HEK293 (cell line): ENCODE measurements around the gene DLG3.

Experiments
- BCL11A ChIP-seq: fragments of 450-650 bp; formaldehyde crosslinking; IDR thresholded peaks from 2 replicates; pipeline ENCODE4 v1.5.1; 2016; ENCODE audit warnings: low read depth, missing biosample characterization, missing genetic modification characterization
- HOXA7 ChIP-seq: sonication (generic); formaldehyde crosslinking; IDR thresholded peaks from 2 replicates; pipeline ENCODE4 v1.8.1; 2022; ENCODE audit warnings: missing genetic modification reagents, borderline replicate concordance
- IKZF3 ChIP-seq: fragments of 450-650 bp; IDR thresholded peaks from 2 replicates; pipeline ENCODE4 v1.5.0; 2018; ENCODE audit warnings: missing biosample characterization, mild to moderate bottlenecking, missing genetic modification characterization, moderate library complexity
- KLF10 ChIP-seq: fragments of 450-650 bp; IDR thresholded peaks from 2 replicates; pipeline ENCODE4 v1.5.1; 2018; ENCODE audit warnings: missing biosample characterization, mild to moderate bottlenecking, missing genetic modification characterization
- SCRT2 ChIP-seq: fragments of 450-650 bp; formaldehyde crosslinking; IDR thresholded peaks from 2 replicates; pipeline ENCODE4 v1.5.1; 2016; ENCODE audit warnings: missing biosample characterization, missing genetic modification characterization
- SP2 ChIP-seq: fragments of 450-650 bp; formaldehyde crosslinking; IDR thresholded peaks from 2 replicates; pipeline ENCODE4 v1.5.1; 2016; ENCODE audit warnings: missing biosample characterization, missing genetic modification characterization
- SP3 ChIP-seq: fragments of 450-650 bp; formaldehyde crosslinking; IDR thresholded peaks from 2 replicates; pipeline ENCODE4 v1.5.1; 2016; ENCODE audit warnings: missing biosample characterization, missing genetic modification characterization
- SP7 ChIP-seq: fragments of 450-650 bp; formaldehyde crosslinking; IDR thresholded peaks from 2 replicates; pipeline ENCODE4 v1.5.1; 2016; ENCODE audit warnings: missing biosample characterization, missing genetic modification characterization
- YY1 ChIP-seq: fragments of 450-650 bp; formaldehyde crosslinking; IDR thresholded peaks from 2 replicates; pipeline ENCODE4 v1.5.1; 2018; ENCODE audit warnings: missing biosample characterization, missing genetic modification characterization
- ZFHX2 ChIP-seq: fragments of 450-650 bp; formaldehyde crosslinking; conservative IDR thresholded peaks from 2 replicates; pipeline ENCODE4 v1.5.1; 2016; ENCODE audit warnings: missing biosample characterization, missing genetic modification characterization
- ZIC2 ChIP-seq: fragments of 450-650 bp; formaldehyde crosslinking; IDR thresholded peaks from 2 replicates; pipeline ENCODE4 v1.5.1; 2016; ENCODE audit warnings: missing biosample characterization, missing genetic modification characterization
- ZNF214 ChIP-seq: fragments of 450-650 bp; formaldehyde crosslinking; IDR thresholded peaks from 2 replicates; pipeline ENCODE4 v1.5.1; 2017; ENCODE audit warnings: missing biosample characterization, mild to moderate bottlenecking, missing genetic modification characterization, borderline replicate concordance
- ZNF341 ChIP-seq: fragments of 450-650 bp; formaldehyde crosslinking; IDR thresholded peaks from 2 replicates; pipeline ENCODE4; 2016; ENCODE audit warnings: low read depth, missing biosample characterization, missing genetic modification characterization
- ZNF354C ChIP-seq: fragments of 450-650 bp; formaldehyde crosslinking; IDR thresholded peaks from 2 replicates; pipeline ENCODE4 v1.5.1; 2016; ENCODE audit warnings: missing biosample characterization, missing genetic modification characterization, low read depth, borderline replicate concordance
- ZNF366 ChIP-seq: fragments of 450-650 bp; formaldehyde crosslinking; conservative IDR thresholded peaks from 2 replicates; pipeline ENCODE4 v1.5.1; 2016; ENCODE audit warnings: missing biosample characterization, missing genetic modification characterization
- ZNF514 ChIP-seq: fragments of 450-650 bp; formaldehyde crosslinking; IDR thresholded peaks from 2 replicates; pipeline ENCODE4 v1.5.1; 2016; ENCODE audit warnings: missing biosample characterization, missing genetic modification characterization
- ZNF549 ChIP-seq: fragments of 450-650 bp; IDR thresholded peaks from 2 replicates; pipeline ENCODE4 v1.5.1; 2018; ENCODE audit warnings: missing biosample characterization, missing genetic modification characterization, mild to moderate bottlenecking, inconsistent platforms, moderate library complexity
- ZNF629 ChIP-seq: fragments of 450-650 bp; formaldehyde crosslinking; IDR thresholded peaks from 2 replicates; pipeline ENCODE4 v1.5.1; 2017; ENCODE audit warnings: missing biosample characterization, missing genetic modification characterization
- ZNF660 ChIP-seq: fragments of 450-650 bp; IDR thresholded peaks from 2 replicates; pipeline ENCODE4 v1.5.1; 2018; ENCODE audit warnings: missing biosample characterization, mild to moderate bottlenecking, missing genetic modification characterization
- ZNF670 ChIP-seq: fragments of 450-650 bp; formaldehyde crosslinking; IDR thresholded peaks from 2 replicates; pipeline ENCODE4 v1.5.1; 2016; ENCODE audit warnings: missing biosample characterization, missing genetic modification characterization, low read depth
- ZNF76 ChIP-seq: fragments of 450-650 bp; formaldehyde crosslinking; IDR thresholded peaks from 2 replicates; pipeline ENCODE4; 2016; ENCODE audit warnings: low read depth, missing biosample characterization, missing genetic modification characterization, borderline replicate concordance
- ZNF830 ChIP-seq: fragments of 450-650 bp; IDR thresholded peaks from 2 replicates; pipeline ENCODE4 v1.5.0; 2018; ENCODE audit warnings: missing biosample characterization, missing genetic modification characterization, low read depth, mild to moderate bottlenecking, moderate library complexity
- ZXDB ChIP-seq: fragments of 450-650 bp; formaldehyde crosslinking; IDR thresholded peaks from 2 replicates; pipeline ENCODE4 v1.5.1; 2016; ENCODE audit warnings: missing biosample characterization, missing genetic modification characterization
- TF ChIP-seq, protein P1 (sequence below): fragments of 450-650 bp; formaldehyde crosslinking; IDR thresholded peaks from 2 replicates; pipeline ENCODE4 v1.5.1; 2016; ENCODE audit warnings: missing biosample characterization, missing genetic modification characterization, borderline replicate concordance
- TF ChIP-seq, protein P2 (sequence below): fragments of 450-650 bp; formaldehyde crosslinking; IDR thresholded peaks from 2 replicates; pipeline ENCODE4 v1.5.1; 2017; ENCODE audit warnings: missing biosample characterization, missing genetic modification characterization
- TF ChIP-seq, protein P3 (sequence below): fragments of 450-650 bp; formaldehyde crosslinking; IDR thresholded peaks from 2 replicates; pipeline ENCODE4 v1.5.1; 2016; ENCODE audit warnings: missing biosample characterization, missing genetic modification characterization
- TF ChIP-seq, protein P4 (sequence below): fragments of 450-650 bp; formaldehyde crosslinking; IDR thresholded peaks from 2 replicates; pipeline ENCODE4 v1.5.1; 2016; ENCODE audit warnings: missing biosample characterization, missing genetic modification characterization

The DLG3 gene

DNA sequence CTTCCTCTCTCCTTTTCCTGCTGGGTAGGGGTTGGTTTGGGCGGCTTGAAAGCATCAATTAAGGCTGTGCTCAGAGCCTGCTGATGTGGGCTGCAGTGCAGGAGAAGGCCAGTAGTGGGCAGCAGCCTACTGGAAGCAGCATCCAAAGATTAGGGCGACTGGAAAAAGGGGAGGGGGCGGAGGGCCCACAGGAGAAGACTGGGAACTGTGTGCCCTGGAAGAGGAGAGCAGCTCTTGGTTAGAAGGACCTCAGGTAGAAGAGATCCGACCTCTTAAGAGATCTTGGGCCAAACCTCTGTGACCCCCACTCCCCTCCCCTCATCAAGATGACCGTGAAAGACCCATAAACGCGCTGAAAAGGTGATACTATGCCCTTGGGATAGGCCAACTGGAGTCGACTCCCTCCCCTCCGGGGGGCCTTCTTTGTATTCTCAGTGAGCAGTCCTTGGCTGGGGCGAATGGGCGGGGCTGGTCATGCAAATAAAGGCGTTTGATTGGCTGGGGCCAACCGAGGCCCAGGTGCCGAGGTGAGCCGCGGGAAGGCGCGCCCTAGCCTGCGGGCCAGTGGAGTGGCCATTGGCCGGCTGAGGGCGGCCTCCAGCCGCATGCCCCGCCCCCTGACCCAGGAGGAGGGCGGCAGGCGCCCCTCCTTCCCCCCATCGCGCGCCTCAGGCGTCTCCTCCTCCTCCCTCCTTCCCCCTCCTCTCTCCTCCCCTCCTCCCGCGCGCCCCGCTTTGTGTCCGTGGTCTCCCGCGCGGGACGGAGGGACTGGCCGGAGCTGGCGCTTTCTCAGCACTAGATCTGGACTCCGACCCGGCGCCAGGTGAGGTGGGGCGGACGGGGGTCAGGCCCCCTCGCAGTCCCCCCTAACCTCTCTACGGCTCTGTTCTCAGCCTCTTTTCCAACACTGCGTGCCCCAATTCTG is 10.1 kb downstream of the DLG3 start (continued):
- TF ChIP-seq, protein P1, sequence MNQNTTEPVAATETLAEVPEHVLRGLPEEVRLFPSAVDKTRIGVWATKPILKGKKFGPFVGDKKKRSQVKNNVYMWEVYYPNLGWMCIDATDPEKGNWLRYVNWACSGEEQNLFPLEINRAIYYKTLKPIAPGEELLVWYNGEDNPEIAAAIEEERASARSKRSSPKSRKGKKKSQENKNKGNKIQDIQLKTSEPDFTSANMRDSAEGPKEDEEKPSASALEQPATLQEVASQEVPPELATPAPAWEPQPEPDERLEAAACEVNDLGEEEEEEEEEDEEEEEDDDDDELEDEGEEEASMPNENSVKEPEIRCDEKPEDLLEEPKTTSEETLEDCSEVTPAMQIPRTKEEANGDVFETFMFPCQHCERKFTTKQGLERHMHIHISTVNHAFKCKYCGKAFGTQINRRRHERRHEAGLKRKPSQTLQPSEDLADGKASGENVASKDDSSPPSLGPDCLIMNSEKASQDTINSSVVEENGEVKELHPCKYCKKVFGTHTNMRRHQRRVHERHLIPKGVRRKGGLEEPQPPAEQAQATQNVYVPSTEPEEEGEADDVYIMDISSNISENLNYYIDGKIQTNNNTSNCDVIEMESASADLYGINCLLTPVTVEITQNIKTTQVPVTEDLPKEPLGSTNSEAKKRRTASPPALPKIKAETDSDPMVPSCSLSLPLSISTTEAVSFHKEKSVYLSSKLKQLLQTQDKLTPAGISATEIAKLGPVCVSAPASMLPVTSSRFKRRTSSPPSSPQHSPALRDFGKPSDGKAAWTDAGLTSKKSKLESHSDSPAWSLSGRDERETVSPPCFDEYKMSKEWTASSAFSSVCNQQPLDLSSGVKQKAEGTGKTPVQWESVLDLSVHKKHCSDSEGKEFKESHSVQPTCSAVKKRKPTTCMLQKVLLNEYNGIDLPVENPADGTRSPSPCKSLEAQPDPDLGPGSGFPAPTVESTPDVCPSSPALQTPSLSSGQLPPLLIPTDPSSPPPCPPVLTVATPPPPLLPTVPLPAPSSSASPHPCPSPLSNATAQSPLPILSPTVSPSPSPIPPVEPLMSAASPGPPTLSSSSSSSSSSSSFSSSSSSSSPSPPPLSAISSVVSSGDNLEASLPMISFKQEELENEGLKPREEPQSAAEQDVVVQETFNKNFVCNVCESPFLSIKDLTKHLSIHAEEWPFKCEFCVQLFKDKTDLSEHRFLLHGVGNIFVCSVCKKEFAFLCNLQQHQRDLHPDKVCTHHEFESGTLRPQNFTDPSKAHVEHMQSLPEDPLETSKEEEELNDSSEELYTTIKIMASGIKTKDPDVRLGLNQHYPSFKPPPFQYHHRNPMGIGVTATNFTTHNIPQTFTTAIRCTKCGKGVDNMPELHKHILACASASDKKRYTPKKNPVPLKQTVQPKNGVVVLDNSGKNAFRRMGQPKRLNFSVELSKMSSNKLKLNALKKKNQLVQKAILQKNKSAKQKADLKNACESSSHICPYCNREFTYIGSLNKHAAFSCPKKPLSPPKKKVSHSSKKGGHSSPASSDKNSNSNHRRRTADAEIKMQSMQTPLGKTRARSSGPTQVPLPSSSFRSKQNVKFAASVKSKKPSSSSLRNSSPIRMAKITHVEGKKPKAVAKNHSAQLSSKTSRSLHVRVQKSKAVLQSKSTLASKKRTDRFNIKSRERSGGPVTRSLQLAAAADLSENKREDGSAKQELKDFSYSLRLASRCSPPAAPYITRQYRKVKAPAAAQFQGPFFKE = no peak
- TF ChIP-seq ZNF354C (tag by site-specific recombination) (no peak), ZNF660 (tag by site-specific recombination) (peak; percentile 47; the same call in 1 of the 2 replicates), ZNF366 (tag by site-specific recombination) (peak; percentile 92), ZNF76 (tag by site-specific recombination) (peak; percentile 13; the same call in 1 of the 2 replicates), ZNF214 (tag by site-specific recombination) (no peak), ZNF341 (peak; percentile 34), YY1 (tag by site-specific recombination) (no peak), KLF10 (0 out of 2 replicates have a peak, but pooled peaks have one; percentile 72), SP7 (tag by site-specific recombination) (peak; percentile 46), HOXA7 (no peak), SP3 (peak; percentile 85), ZIC2 (tag by site-specific recombination) (peak; percentile 40), ZFHX2 (tag by site-specific recombination) (peak; percentile 31; the same call in 1 of the 2 replicates), ZNF549 (tag by site-specific recombination) (no peak), ZNF514 (tag by site-specific recombination) (no peak), ZNF670 (tag by site-specific recombination) (no peak), SP2 (tag by site-specific recombination) (peak; percentile 95), IKZF3 (tag by site-specific recombination) (peak; percentile 98), ZNF830 (tag by site-specific recombination) (no peak), SCRT2 (tag by site-specific recombination) (no peak), ZNF629 (peak; percentile 28; the same call in 1 of the 2 replicates), BCL11A (peak; percentile 73), ZXDB (tag by site-specific recombination) (peak; percentile 55)
- TF ChIP-seq, protein P2, sequence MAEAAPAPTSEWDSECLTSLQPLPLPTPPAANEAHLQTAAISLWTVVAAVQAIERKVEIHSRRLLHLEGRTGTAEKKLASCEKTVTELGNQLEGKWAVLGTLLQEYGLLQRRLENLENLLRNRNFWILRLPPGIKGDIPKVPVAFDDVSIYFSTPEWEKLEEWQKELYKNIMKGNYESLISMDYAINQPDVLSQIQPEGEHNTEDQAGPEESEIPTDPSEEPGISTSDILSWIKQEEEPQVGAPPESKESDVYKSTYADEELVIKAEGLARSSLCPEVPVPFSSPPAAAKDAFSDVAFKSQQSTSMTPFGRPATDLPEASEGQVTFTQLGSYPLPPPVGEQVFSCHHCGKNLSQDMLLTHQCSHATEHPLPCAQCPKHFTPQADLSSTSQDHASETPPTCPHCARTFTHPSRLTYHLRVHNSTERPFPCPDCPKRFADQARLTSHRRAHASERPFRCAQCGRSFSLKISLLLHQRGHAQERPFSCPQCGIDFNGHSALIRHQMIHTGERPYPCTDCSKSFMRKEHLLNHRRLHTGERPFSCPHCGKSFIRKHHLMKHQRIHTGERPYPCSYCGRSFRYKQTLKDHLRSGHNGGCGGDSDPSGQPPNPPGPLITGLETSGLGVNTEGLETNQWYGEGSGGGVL (tag by site-specific recombination) = peak; percentile 98
- TF ChIP-seq, protein P3, sequence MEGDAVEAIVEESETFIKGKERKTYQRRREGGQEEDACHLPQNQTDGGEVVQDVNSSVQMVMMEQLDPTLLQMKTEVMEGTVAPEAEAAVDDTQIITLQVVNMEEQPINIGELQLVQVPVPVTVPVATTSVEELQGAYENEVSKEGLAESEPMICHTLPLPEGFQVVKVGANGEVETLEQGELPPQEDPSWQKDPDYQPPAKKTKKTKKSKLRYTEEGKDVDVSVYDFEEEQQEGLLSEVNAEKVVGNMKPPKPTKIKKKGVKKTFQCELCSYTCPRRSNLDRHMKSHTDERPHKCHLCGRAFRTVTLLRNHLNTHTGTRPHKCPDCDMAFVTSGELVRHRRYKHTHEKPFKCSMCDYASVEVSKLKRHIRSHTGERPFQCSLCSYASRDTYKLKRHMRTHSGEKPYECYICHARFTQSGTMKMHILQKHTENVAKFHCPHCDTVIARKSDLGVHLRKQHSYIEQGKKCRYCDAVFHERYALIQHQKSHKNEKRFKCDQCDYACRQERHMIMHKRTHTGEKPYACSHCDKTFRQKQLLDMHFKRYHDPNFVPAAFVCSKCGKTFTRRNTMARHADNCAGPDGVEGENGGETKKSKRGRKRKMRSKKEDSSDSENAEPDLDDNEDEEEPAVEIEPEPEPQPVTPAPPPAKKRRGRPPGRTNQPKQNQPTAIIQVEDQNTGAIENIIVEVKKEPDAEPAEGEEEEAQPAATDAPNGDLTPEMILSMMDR = peak; percentile 88
- TF ChIP-seq, protein P4, sequence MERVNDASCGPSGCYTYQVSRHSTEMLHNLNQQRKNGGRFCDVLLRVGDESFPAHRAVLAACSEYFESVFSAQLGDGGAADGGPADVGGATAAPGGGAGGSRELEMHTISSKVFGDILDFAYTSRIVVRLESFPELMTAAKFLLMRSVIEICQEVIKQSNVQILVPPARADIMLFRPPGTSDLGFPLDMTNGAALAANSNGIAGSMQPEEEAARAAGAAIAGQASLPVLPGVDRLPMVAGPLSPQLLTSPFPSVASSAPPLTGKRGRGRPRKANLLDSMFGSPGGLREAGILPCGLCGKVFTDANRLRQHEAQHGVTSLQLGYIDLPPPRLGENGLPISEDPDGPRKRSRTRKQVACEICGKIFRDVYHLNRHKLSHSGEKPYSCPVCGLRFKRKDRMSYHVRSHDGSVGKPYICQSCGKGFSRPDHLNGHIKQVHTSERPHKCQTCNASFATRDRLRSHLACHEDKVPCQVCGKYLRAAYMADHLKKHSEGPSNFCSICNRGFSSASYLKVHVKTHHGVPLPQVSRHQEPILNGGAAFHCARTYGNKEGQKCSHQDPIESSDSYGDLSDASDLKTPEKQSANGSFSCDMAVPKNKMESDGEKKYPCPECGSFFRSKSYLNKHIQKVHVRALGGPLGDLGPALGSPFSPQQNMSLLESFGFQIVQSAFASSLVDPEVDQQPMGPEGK (tag by site-specific recombination) = peak; percentile 84
